HUES64 (cell line): ENCODE measurements around the gene GAL3ST1.
"Not testable (repeated sequence)": the region's sequence is repeated elsewhere in the genome, so short reads cannot be mapped to it uniquely, and the experiment has no call there.

Experiments
- H3K27ac ChIP-seq: 2 replicates; pipeline ENCODE4 v1.7.0; 2013; ENCODE audit warnings: low read depth, low read length, inconsistent platforms
- H3K27me3 ChIP-seq: 2 replicates; pipeline ENCODE4 v1.6.1; 2013; ENCODE audit warnings: mild to moderate bottlenecking, low read length; ENCODE audit not compliant: insufficient read depth
- H3K36me3 ChIP-seq: 2 replicates; pipeline ENCODE4 v1.6.1; 2013; ENCODE audit warnings: mild to moderate bottlenecking, low read length; ENCODE audit not compliant: insufficient read depth
- H3K4me1 ChIP-seq: 2 replicates; pipeline ENCODE4 v1.6.1; 2013; ENCODE audit warnings: mild to moderate bottlenecking, low read length, moderate library complexity; ENCODE audit not compliant: insufficient read depth
- H3K4me3 ChIP-seq: 2 replicates; pipeline ENCODE4 v1.5.1; 2013; ENCODE audit warnings: mild to moderate bottlenecking, low read length, moderate library complexity
- H3K9ac ChIP-seq: 2 replicates; pipeline ENCODE4 v1.6.1; 2013; ENCODE audit warnings: mild to moderate bottlenecking, low read depth, low read length
- H3K9me3 ChIP-seq: 2 replicates; pipeline ENCODE4 v1.6.1; 2013; ENCODE audit warnings: low read depth, low read length; ENCODE audit not compliant: insufficient read depth
- WGBS: fragments of 150-250, 120-280 bp; methylation state at CpG from one replicate; pipeline ENCODE4 v1.1.7; 2013; ENCODE audit warnings: missing lambda C conversion rate; 5-methylcytosine and 5-hydroxymethylcytosine counted together

Gene GAL3ST1

DNA sequence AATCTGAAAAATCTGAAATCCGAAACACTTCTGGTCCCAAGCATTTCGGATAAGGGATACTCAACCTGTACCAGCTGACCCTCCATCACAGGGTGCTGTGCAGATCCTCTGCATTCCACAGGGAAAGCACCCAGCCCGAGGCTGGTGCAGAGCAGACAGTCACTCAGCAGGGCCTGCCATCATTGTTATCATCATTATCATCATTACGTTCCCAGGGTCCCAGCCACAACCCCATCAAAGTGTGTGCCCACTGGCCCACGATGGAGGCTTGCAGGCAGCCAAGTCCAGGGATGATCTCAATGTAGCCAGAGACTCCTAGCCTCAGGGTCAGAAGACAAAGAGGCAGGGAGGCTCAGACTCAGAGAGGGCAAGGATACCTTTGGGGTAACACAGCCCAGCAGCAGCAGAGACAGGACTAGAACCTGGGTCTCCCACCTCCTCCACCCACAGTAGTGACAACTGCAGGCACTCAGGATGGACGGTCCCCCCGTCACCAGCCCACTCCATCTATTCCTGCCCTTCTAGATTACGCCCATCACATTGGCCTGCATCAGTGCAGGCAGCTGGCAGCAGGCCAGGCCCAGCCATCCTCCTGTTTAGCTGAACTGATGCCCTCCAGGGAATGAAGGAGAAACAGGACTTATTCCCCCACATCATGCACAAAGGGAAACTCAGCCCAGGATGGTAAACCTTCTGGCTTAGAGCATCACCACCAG is 10.3 kb downstream of the GAL3ST1 start:
- Histone ChIP-seq H3K27ac (no peak overlapping the region), H3K9me3 (no peaks in the 10 kb centered on the region), H3K9ac (no peak overlapping the region), H3K36me3 (no peaks in the 10 kb centered on the region), H3K4me3 (no peak overlapping the region), H3K27me3 (no peaks in the 10 kb centered on the region), H3K4me1 (peaks cover 10% of the 10 kb centered on the region)
- 87% methylated on average over 8 of the region's 8 CpGs for WGBS

- peaks cover 10% of the 10 kb centered on the region for H3K4me1 ChIP-seq
- H3K27me3 ChIP-seq = no peaks in the 10 kb centered on the region
- 89% methylated on average over 6 of the region's 6 CpGs for WGBS
- H3K36me3 ChIP-seq = no peaks in the 10 kb centered on the region
- H3K4me3 ChIP-seq = no peak overlapping the region
- no peak overlapping the region for H3K9ac ChIP-seq
- H3K27ac ChIP-seq = no peak overlapping the region
- no peaks in the 10 kb centered on the region for H3K9me3 ChIP-seq
Measured at GRCh38 chr22:30562366-30562765, 12.1 kb downstream of the GAL3ST1 start.

- H3K27ac ChIP-seq = no peak overlapping the region
Measured at GRCh38 chr22:30561402-30562189, 12.9 kb downstream of the GAL3ST1 start.

DNA sequence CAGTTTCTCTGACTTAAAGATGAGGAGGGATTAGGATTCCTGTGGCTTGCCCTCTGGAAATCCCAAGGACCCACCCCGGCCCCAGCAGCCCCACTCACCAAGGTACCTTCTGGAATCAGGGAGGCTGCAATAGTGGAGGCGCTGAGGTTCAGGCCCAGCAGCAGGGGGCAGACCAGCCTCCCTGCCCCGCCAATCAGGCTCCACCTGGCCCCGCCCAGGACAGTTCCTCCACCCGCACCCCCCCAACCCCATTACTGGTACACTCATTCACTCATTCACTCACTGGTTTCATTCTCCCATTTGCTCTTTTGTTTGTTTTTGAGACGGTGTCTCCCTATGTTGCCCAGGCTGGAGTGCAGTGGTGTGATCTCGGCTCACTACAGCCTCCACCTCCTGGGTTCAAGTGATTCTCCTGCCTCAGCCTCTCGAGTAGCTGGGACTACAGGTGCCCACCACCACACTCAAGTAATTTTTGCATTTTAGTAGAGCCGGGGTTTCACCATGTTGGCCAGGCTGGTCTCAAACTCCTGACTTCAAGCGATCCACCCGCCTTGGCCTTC is 13.7 kb downstream of the GAL3ST1 start:
- not testable (repeated sequence) for H3K27ac ChIP-seq, H3K9me3 ChIP-seq, H3K4me1 ChIP-seq, H3K4me3 ChIP-seq, H3K36me3 ChIP-seq, H3K27me3 ChIP-seq, H3K9ac ChIP-seq
- 87% methylated on average over 11 of the region's 11 CpGs for WGBS

More at GRCh38 chr22:30561402-30562189, 12.9 kb downstream of the GAL3ST1 start:
- H3K4me3 ChIP-seq = no peak overlapping the region
- H3K36me3 ChIP-seq = no peaks in the 10 kb centered on the region
- no peak overlapping the region for H3K9ac ChIP-seq
- 51% methylated on average over 10 of the region's 10 CpGs for WGBS
- H3K9me3 ChIP-seq = no peaks in the 10 kb centered on the region
- H3K4me1 ChIP-seq = peaks cover 10% of the 10 kb centered on the region
- no peaks in the 10 kb centered on the region for H3K27me3 ChIP-seq

DNA sequence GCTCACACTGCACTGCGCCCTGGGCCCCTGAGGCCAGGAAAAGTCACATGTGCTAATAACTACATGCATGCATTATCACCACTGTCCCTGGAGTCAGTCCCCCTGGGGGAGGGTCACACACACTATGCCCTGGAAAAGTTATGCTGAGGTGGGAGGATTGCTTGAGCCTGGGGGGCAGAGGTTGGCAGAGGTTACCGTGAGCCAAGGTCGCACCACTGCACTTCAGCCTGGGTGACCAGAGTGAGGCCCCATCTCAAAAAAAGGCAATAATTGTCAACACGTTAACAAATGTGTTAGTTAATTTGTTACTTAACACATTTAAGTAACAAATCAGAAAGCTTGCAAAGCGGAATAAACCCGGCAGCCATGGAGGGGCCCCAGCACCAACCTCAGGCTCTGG is 14.6 kb downstream of the GAL3ST1 start:
- H3K4me1 ChIP-seq = peaks cover 9% of the 10 kb centered on the region
- no peak overlapping the region for H3K9ac ChIP-seq
- no peaks in the 10 kb centered on the region for H3K9me3 ChIP-seq
- no peak overlapping the region for H3K4me3 ChIP-seq
- WGBS = 82% methylated on average over 6 of the region's 6 CpGs
- H3K27me3 ChIP-seq = no peaks in the 10 kb centered on the region
- H3K27ac ChIP-seq = no peak overlapping the region; the same call in 1 of the 2 replicates
- H3K36me3 ChIP-seq = no peaks in the 10 kb centered on the region

DNA sequence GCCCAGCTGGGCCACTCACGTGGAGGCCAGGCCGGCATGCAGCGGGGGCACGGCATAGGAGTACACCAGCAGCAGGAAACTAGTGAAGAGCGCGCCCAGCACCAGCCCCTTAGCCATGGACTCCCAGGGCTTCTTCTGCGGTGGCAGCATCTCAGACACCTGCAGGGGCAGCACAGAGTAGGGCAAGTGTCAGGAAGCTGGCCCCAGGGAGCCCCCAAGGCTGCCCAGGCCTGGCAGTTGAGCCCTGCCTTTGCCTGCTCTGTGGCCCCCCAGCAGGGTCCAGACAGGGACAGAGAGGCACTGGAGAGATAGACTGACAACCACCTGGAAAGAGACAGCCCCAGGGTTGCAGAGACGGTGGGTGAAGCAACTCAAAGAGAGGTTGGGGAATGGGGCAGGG is 17.2 kb downstream of the GAL3ST1 start:
- WGBS = 86% methylated on average over 8 of the region's 8 CpGs
- Histone ChIP-seq H3K9me3 (no peaks in the 10 kb centered on the region), H3K27ac (no peak overlapping the region)

DNA sequence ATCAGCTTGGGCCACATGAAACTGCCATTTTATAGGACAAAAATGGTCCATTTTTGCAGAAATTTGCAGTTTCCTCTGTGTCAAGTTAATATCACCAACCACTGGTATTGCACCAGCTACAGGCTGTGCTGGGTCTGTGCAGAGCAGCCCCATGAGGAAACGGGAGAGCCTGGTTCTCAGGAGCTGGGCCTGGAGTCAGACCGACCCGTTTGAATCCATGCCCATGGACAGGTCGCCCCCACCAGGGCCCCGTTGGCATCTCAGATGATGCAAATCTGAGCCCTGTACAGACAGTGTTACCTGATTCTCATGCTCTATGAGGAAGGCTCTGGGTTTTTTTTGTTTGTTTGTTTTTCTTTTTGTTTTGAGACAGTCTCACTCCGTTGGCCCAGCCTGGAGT is 18.1 kb downstream of the GAL3ST1 start:
- Histone ChIP-seq H3K27me3 (no peaks in the 10 kb centered on the region), H3K9ac (no peak overlapping the region), H3K36me3 (no peaks in the 10 kb centered on the region), H3K4me1 (peaks cover 4% of the 10 kb centered on the region; the same call in 1 of the 2 replicates), H3K4me3 (no peak overlapping the region), H3K27ac (no peak overlapping the region), H3K9me3 (no peaks in the 10 kb centered on the region)
- WGBS = 81% methylated on average over 6 of the region's 6 CpGs

More for the DNA sequence above, 17.2 kb downstream of the GAL3ST1 start:
- peaks cover 5% of the 10 kb centered on the region; the same call in 1 of the 2 replicates for H3K4me1 ChIP-seq
- H3K27me3 ChIP-seq = no peaks in the 10 kb centered on the region
- no peaks in the 10 kb centered on the region for H3K36me3 ChIP-seq
- H3K4me3 ChIP-seq = no peak overlapping the region
- H3K9ac ChIP-seq = no peak overlapping the region

DNA sequence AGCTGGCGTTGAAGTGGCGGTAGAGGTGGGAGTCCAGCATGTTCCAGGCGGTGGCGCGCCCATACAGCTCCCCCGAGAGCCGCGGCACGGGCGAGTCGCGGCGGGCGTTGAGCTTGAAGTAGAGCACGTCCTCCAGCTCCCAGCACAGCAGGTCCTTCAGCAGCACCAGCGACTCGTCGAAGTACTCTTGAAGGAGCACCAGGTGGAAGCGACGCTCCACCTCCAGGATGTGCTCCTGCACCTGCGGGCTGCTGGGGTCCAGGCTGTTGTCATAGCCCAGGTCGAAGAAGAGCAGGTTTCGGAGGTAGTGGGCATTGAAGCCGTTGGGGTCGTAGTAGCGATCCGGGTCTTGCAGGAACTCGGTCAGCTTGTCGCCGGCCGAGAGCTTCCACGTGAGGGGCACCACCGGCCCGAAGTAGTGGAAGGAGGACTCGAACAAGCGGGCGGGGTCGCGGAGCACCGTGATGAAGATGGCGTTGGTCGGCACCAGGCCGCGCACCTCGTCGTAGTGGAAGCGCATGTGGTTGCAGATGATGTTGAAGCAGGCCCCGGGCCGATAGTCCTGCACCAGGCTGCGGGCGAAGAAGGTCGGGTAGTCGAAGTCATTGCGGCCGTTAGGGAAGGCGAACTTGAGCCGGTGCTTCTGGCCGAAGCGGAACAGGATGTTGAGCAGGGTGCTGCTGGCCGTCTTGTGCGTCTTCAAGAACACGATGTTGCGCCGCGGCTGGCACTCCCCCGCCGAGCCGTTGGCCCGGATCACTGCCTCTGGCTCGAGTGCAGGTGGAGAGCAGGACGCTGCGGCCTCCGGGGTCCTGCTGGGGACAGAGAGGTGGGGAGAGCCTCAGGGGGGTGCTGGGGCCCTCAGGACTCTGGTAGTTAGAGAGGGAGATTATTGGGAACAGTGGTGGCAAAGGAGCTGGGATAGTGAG is 18.9 kb downstream of the GAL3ST1 start:
- WGBS = 94% methylated on average over 73 of the region's 73 CpGs
- no peaks in the 10 kb centered on the region for H3K27me3 ChIP-seq
- H3K27ac ChIP-seq = no peak overlapping the region
- H3K4me3 ChIP-seq = no peak overlapping the region
- no peaks in the 10 kb centered on the region for H3K36me3 ChIP-seq
- H3K4me1 ChIP-seq = no peaks in the 10 kb centered on the region; the same call in 1 of the 2 replicates
- no peak overlapping the region for H3K9ac ChIP-seq
- no peaks in the 10 kb centered on the region for H3K9me3 ChIP-seq

DNA sequence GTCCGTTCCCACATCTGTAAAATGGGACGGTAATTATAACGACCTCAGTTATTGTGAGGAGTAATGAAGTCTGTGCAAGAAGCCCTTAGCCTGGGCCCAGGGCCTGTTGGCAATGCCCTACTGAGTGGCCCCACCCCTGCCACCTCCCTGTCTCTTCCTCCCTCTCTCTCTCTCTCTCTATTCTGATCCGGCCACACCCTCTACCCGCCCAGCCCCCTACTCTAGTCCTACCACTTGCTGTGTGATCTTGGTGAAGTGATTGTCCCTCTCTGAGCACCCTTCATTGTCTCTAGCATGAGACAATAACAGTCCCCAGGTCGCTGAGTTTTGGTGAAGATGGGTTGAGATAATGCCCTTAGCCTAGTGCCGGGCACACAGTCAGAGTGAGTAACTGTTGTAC is 20.5 kb downstream of the GAL3ST1 start:
- no peaks in the 10 kb centered on the region for H3K27me3 ChIP-seq
- no peak overlapping the region for H3K4me3 ChIP-seq
- H3K27ac ChIP-seq = no peak overlapping the region
- 75% methylated on average over 7 of the region's 7 CpGs for WGBS
- no peak overlapping the region for H3K9ac ChIP-seq
- H3K36me3 ChIP-seq = no peaks in the 10 kb centered on the region
- no peaks in the 10 kb centered on the region; the same call in 1 of the 2 replicates for H3K4me1 ChIP-seq
- no peaks in the 10 kb centered on the region for H3K9me3 ChIP-seq

DNA sequence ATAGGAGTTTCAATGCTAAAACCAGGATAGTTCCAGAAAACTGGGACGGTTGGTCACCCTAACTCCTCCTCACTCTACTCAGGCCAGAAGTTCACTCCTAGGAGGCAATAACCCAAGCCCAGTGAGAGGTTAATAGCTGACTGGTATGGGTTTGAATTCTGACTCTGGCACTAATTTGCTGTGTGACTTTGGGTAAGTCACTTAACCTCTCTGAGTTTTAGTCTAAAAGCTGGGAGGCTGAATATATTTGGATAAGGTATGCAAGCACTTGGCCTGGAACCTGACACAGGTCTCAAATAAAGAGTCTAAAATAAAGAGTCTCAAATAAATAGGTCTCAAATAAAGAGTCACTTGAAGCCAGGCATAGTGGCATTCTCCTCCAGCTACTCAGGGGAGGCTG is 21.7 kb downstream of the GAL3ST1 start:
- H3K4me1 ChIP-seq = no peaks in the 10 kb centered on the region; the same call in 1 of the 2 replicates
- no peak overlapping the region for H3K4me3 ChIP-seq
- H3K9ac ChIP-seq = no peak overlapping the region
- WGBS = 45% methylated on average over 1 of the region's 1 CpG
- no peak overlapping the region for H3K27ac ChIP-seq
- no peaks in the 10 kb centered on the region for H3K27me3 ChIP-seq
- H3K36me3 ChIP-seq = no peaks in the 10 kb centered on the region
- no peaks in the 10 kb centered on the region for H3K9me3 ChIP-seq
